Effector memory CD4-positive, alpha-beta T cell (primary cell): ENCODE data around the gene DDX31.

Source experiments
- DNase-seq, 3 donors: peaks; one replicate each; pipeline ENCODE4 v3.0.0-alpha.2; 2020
- H3K27ac ChIP-seq: 2 replicates; pipeline ENCODE4 v1.7.0; 2013; ENCODE audit warnings: mild to moderate bottlenecking, low read length, moderate library complexity; ENCODE audit not compliant: insufficient read depth, poor library complexity, severe bottlenecking
- H3K27me3 ChIP-seq: replicated peaks from 2 replicates; pipeline ENCODE4 v1.7.0; 2013; ENCODE audit warnings: mild to moderate bottlenecking, low read length; ENCODE audit not compliant: insufficient read depth, control insufficient read depth, poor library complexity, severe bottlenecking
- H3K36me3 ChIP-seq: 2 replicates; pipeline ENCODE4 v1.7.0; 2013; ENCODE audit warnings: mild to moderate bottlenecking, low read length, moderate library complexity; ENCODE audit not compliant: control insufficient read depth, insufficient read depth
- H3K4me1 ChIP-seq: 2 replicates; pipeline ENCODE4 v1.7.0; 2013; ENCODE audit warnings: low read length, mild to moderate bottlenecking; ENCODE audit not compliant: control insufficient read depth, insufficient read depth, poor library complexity, severe bottlenecking
- H3K4me3 ChIP-seq: 2 replicates; pipeline ENCODE4 v1.7.0; 2013; ENCODE audit warnings: low read length, low read depth, mild to moderate bottlenecking; ENCODE audit not compliant: insufficient read depth, poor library complexity, severe bottlenecking
- H3K9me3 ChIP-seq: 2 replicates; pipeline ENCODE4 v1.7.0; 2013; ENCODE audit warnings: mild to moderate bottlenecking, low read length, moderate library complexity; ENCODE audit not compliant: control insufficient read depth

The DDX31 gene

DNA sequence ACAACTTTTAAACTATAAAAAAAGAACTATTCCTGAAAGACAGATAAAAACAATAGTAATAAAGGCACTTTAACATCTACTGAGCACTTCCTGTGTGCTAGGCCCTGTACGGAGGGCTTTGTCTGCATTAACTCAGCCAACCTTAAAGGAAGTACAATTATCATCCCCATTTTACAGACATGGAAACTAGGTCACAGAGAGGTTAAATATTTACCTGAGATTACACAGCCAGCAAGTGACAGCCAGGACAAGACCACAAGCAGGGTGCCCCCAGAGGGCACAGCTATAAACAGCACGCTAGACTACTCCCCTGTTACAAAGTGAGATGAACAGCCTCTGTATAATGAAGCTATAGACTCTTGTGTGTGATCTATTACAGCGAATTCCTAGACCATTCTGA, 25.5 kb downstream of the DDX31 start:
- no peak for DNase-seq
- H3K27me3 ChIP-seq = no peaks in the 10 kb centered on the region

DNA sequence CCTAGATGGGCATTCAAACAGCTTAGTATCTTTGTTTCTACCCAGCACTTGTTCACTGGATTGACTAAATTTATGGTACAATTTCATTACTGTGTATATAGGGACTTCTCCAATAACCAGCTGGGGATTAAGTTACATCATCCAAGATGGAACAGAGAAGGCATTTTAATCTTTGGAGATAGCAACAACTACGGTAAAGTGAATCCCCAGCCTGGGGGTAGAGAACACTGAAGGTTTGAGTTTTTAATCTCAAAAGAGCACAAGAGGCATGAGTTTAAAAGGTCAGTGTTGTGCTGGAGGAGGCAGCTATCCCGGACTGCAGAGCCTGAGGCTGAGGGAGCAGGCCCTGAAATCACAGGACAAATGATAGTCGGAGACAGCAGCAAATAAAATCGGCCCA, 28.6 kb downstream of the DDX31 start:
- Histone ChIP-seq H3K4me3 (no peak overlapping the region), H3K9me3 (no peaks in the 10 kb centered on the region), H3K27me3 (no peaks in the 10 kb centered on the region), H3K36me3 (peaks cover 74% of the 10 kb centered on the region), H3K4me1 (no peaks in the 10 kb centered on the region), H3K27ac (no peak overlapping the region)
- no peak for DNase-seq

More for the DNA sequence above, 25.5 kb downstream of the DDX31 start:
- Histone ChIP-seq H3K27ac (no peak overlapping the region), H3K36me3 (peaks cover 90% of the 10 kb centered on the region), H3K9me3 (no peaks in the 10 kb centered on the region), H3K4me1 (no peaks in the 10 kb centered on the region), H3K4me3 (no peak overlapping the region)

DNA sequence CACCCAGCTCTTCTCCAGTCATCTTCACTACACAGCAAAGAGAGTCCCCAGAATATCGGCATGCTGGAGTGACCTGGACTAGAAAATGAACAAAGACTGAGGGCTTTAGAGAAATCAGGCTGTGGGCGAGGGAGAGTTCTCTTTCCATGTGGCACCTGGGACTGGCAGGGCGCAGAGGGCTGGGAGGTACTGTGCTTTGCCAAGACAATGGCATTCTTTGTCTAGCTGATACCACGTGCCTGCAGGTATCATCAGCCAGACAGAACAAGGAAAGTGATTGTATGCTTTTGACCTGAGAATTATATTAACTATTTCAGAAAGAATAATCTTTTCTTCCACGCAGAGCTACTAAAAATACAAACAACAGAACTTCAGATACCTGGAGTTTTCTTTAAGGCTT, 30.5 kb downstream of the DDX31 start:
- H3K9me3 ChIP-seq = no peaks in the 10 kb centered on the region
- H3K27me3 ChIP-seq = no peaks in the 10 kb centered on the region
- H3K4me1 ChIP-seq = no peaks in the 10 kb centered on the region
- no peak for DNase-seq
- peaks cover 57% of the 10 kb centered on the region for H3K36me3 ChIP-seq
- H3K4me3 ChIP-seq = no peak overlapping the region
- no peak overlapping the region for H3K27ac ChIP-seq

DNA sequence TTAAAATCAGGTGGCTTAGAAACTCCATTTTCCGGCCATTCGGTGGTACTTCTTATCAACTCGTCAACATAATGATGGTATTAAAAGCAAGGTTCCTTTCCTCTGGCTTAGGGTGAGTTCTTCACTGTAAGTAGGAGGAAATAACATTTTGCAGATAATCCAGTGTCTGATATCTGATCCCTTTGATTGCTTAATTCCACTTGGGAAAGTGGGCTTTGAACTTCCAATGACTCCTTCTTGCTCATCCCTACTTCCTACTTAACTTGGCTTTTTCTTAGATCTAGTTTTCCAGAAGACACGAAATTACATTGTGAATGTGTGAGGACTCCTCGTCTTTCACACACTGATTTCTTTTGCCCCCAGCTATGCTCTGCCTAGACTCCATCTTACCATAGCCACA, 31.5 kb downstream of the DDX31 start:
- Histone ChIP-seq H3K4me1 (no peaks in the 10 kb centered on the region), H3K4me3 (no peak overlapping the region), H3K27me3 (no peaks in the 10 kb centered on the region), H3K27ac (no peak overlapping the region), H3K36me3 (peaks cover 48% of the 10 kb centered on the region), H3K9me3 (no peaks in the 10 kb centered on the region)
- no peak for DNase-seq

DNA sequence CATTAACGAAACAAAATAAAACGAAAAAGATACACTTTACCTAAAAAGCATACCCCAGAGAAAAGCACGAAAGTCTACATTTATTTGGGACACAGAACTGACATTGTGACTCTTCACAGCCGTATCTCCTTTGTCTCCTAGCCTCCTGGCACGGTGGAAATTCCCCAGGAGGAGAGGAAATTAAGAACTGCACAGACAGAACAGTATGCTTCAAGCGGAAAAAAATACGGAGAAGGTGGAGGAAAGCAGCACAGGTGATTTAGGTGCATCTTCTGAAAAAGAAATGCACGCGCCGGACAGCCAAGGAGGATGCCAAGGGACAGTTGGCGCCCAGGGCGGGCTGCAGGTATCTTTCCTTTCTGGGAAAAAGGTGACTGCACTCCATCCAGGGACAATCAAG, 32.0 kb downstream of the DDX31 start:
- Histone ChIP-seq H3K4me1 (no peaks in the 10 kb centered on the region), H3K27me3 (no peaks in the 10 kb centered on the region), H3K9me3 (no peaks in the 10 kb centered on the region), H3K4me3 (no peak overlapping the region), H3K36me3 (peaks cover 44% of the 10 kb centered on the region), H3K27ac (no peak overlapping the region)
- no peak for DNase-seq

DNA sequence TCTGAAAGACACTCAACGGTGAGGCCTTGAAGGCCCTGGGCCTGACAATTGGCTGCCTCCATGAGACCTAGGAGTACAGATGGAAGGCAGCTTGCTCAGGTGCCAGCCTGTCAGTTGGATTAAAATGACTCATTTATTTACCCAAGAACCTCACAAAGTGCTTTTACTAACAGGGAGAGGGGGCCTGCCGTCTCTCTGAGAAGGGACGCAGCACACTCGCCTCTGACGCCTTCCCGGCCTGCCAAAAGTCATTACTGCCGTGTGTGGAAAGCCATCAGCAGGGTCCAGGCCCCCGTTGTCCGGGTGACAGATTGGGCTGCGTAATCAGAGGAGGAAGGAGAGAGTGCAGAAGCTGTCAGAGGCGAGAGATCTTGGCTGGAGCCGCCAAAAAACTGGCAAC, 32.4 kb downstream of the DDX31 start:
- Histone ChIP-seq H3K36me3 (peaks cover 43% of the 10 kb centered on the region), H3K9me3 (no peaks in the 10 kb centered on the region)

DNA sequence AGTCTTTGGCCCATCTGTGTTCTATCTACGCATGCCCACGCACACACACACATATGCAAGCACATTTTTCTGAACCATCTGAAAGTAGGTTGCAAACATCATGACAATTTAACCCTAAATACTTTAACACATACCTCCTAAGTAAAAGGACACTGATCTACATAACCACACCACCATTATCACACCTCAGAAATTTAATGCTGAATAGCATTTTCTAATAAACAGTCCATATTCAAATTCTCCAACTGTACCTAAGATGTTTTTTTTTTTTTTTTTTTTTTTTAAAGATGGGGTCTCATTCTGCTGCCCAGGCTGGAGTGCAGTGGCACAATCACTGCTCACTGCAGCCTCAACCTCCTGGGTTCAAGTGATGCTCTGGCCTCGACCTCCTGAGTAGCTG, 35.5 kb downstream of the DDX31 start:
- no peak overlapping the region for H3K27ac ChIP-seq
- no peaks in the 10 kb centered on the region for H3K4me1 ChIP-seq
- no peak overlapping the region for H3K4me3 ChIP-seq
- H3K36me3 ChIP-seq = peaks cover 39% of the 10 kb centered on the region
- no peaks in the 10 kb centered on the region for H3K27me3 ChIP-seq
- DNase-seq = no peak
- H3K9me3 ChIP-seq = no peaks in the 10 kb centered on the region

More for the DNA sequence above, 32.4 kb downstream of the DDX31 start:
- no peak for DNase-seq
- Histone ChIP-seq H3K4me3 (no peak overlapping the region), H3K27ac (no peak overlapping the region), H3K4me1 (no peaks in the 10 kb centered on the region), H3K27me3 (no peaks in the 10 kb centered on the region)

DNA sequence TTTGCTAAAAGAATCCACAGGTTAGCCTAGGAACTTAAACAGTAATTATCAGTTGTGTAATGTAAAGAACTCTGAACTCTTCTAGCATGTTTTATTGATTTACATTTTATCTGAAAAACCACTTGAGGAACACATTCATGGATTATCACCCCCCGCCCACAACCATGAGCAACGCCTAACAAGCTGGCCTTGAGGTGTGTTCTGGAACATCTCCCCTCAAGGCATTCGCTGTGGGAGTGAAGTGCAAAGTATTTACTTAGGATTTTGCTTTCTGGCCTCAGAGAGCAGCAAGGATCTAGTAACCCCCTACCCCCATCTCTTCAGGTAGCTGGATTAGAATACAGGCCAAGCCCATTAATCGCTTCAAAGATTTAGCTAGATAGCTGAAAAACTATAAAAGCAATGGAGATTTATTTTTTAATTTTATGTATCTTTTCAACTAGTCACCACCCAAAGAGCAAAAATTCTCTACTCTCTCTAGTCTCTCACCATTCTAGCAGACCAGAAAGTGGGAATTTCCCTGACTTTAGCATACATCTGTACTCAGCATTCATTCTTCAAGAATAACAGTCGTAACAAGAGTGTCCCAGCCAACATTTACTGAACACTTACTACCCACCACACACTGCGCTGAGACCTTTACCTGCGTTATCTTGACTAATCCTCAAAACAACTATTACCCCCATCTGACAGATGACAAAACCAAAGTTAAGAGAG, 37.2 kb downstream of the DDX31 start:
- H3K9me3 ChIP-seq = no peaks in the 10 kb centered on the region
- H3K36me3 ChIP-seq = peaks cover 41% of the 10 kb centered on the region
- H3K4me3 ChIP-seq = no peak overlapping the region
- H3K27me3 ChIP-seq = no peaks in the 10 kb centered on the region
- H3K4me1 ChIP-seq = no peaks in the 10 kb centered on the region
- DNase-seq = no peak
- H3K27ac ChIP-seq = no peak overlapping the region

DNA sequence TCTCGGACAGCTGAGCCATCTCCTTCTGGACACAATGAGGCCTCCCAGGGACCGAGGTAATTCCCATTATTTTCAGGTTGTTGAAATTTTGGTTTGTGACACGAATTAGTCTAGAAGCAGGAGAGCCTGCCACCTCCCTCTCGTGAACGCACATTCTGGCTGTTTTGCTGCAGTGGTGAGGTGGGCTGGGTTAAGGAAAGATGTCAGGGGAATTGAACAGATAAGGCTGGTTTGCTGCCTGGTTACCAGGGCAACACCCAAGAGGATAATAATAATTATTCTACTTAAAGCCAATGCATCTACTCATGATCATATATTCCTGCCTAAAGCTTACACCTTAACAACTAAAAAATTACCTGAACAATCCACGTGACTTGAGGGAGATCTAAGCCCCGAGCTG, 38.1 kb downstream of the DDX31 start:
- no peak overlapping the region for H3K4me3 ChIP-seq
- H3K27ac ChIP-seq = no peak overlapping the region
- H3K27me3 ChIP-seq = no peaks in the 10 kb centered on the region
- no peaks in the 10 kb centered on the region for H3K9me3 ChIP-seq
- no peaks in the 10 kb centered on the region for H3K4me1 ChIP-seq
- DNase-seq = no peak
- peaks cover 49% of the 10 kb centered on the region for H3K36me3 ChIP-seq

DNA sequence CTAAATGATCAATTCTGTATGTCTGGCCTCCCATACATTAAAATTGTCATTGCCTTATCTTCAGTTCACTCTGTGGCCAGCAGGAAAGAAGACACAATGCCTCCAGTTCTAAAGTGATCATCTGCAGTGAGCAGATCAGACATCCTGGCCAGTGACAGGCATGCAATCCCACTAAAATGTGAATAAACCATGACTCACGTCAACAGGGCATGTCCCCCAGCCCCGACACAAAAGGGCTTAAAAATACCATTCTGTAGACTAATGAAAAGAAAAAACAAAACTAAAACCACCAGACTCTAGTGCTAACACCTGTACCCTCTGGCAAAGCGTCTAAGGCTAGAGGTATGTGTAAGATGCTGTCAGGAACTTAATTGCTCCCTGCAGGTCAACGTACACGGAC, 38.5 kb downstream of the DDX31 start:
- no peaks in the 10 kb centered on the region for H3K27me3 ChIP-seq
- H3K4me1 ChIP-seq = no peaks in the 10 kb centered on the region
- no peak for DNase-seq
- H3K36me3 ChIP-seq = peaks cover 52% of the 10 kb centered on the region
- H3K9me3 ChIP-seq = no peaks in the 10 kb centered on the region
- no peak overlapping the region for H3K27ac ChIP-seq
- H3K4me3 ChIP-seq = no peak overlapping the region
